IPS DF 4.7 (cell line): ENCODE data around the gene WASL.
A peak's percentile ranks its signal among the peaks of the same experiment; 100 is the strongest.
"Not testable (repeated sequence)": the region's sequence is repeated elsewhere in the genome, so short reads cannot be mapped to it uniquely, and the experiment has no call there.

ENCODE experiments used
- DNase-seq: peaks from one replicate; pipeline ENCODE4 v3.0.0-alpha.2; 2013; ENCODE audit warnings: low spot score; ENCODE audit errors: extremely low read depth

The WASL gene

GRCh38 chr7:123661765-123662164, 87.0 kb downstream of the WASL start:
- DNase-seq: no peak

DNA sequence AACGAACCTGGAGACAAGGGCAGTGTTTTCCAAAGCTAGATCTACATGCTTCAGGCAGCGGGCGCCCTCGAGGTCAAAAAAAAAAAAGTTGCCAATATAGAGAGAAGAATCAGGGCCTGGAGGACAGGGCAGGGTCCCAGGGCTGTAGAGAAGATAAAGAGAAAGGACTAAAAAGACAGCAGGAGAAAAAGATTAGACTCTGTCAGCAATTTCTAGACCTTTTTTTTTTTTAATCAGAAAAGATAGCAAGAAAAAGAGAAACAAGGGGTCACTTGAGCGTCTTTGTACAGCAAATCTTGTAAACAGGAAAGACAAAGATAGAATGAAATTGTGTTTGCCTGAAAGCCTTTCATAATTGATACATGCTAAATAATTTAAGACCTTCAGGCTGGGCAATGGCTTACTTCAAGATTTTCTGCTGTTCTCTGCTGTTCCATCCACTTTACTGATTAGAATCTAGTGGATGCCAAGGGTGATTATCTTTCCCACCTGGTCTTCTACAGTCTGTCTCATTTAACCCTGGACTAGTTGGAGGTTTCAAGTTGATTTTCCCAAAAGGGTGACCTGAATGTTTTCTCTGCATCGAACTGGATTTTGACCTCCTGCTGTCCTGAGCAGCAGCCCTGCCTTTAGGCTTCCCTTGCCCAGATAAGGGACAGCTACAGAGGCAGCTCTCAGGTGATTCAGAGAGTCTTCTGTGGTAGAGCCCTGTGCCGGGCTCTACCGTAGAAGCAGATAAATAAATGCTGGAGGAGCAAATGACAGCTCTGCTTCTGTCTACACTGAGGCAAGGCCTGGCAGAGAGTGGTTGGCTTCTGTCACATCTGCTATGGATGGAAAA, 88.1 kb downstream of the WASL start:
- no peak for DNase-seq

DNA sequence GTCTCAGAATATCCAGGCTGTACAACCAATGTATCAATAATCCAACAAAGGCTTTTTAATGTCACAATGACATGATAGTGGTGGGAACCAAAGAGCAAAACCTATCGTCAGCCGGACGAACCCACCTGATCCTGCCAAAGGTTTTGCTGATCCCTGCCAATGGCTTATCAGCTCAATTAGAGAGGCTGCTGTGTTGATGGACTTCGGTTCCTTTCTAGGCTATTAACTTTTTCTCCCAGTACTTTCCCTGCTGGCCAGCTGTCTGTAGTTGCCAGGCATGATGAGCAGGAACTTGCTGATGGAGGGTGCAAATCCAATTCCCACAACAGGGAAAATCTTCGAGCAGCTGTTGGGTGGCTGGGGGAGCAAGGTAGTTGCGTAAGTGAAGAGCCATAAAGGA, 90.8 kb downstream of the WASL start:
- DNase-seq: no peak

DNA sequence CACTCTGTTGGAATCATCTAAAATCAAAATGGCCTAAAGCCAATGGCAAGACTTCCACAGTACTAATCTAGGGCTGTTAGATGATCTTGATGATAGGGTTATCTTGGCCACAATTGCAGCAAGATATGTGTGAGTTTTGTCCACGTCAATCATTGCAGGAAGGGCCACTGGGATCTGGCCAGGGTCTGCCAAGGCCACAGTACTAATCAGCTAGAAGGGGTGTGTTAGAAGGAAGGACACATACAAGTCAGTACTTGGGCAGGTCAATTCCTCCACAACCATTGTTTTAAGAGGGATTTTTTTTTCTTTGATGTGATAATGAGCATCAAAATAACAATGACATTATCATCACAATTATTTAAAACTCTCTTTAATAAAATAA, 91.5 kb downstream of the WASL start:
- no peak for DNase-seq

GRCh38 chr7:123656544-123657303, 92.1 kb downstream of the WASL start:
- no peak for DNase-seq

- DNase-seq: no peak
Measured at GRCh38 chr7:123655614-123656013, 93.2 kb downstream of the WASL start, which contains the start of gene LMOD2. Gene LMOD2 (plus strand): TSS chr7:123655866. CDS start chr7:123655964, 98 bp downstream.

DNA sequence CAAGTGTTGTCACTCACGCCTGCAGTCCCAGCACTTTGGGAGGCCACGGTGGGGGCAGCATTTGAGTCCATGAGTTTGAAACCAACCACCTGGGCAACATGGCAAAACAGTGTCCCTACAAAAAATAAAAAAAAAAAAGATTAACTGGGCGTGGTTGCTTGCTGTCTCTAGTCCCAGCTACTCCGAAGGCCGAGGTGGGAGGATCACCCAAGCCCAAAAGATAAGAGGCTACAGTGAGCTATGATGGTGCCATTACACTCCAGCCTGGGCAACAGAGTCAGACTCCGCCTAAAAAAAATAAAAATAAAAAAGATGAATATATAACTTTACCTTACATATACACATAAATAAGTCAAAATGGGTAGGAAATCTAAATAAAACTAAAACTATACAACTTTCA, 95.6 kb downstream of the WASL start:
- no peak for DNase-seq

DNA sequence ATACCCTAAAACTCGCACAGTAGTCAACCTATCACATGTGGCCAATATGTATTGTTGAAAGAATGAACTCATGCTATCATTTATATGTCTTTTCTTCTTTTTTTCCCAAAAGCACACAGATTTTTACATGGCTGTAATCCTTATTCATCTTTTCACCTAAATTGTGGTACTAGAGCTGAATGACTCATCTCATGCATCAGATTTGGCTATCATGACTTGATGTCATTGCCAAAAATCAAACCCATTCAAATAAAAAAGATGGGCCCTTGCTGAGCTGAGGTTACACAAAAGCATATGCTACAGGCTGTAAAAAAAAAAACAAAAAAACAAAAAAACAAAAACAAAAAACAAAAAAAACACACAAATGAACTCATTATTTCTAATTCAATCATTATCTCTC, 96.4 kb downstream of the WASL start:
- no peak for DNase-seq

- no peak for DNase-seq
Measured at GRCh38 chr7:123650595-123650994, 98.2 kb downstream of the WASL start.

- no peak for DNase-seq
Measured at GRCh38 chr7:123649964-123650363, 98.8 kb downstream of the WASL start.

DNA sequence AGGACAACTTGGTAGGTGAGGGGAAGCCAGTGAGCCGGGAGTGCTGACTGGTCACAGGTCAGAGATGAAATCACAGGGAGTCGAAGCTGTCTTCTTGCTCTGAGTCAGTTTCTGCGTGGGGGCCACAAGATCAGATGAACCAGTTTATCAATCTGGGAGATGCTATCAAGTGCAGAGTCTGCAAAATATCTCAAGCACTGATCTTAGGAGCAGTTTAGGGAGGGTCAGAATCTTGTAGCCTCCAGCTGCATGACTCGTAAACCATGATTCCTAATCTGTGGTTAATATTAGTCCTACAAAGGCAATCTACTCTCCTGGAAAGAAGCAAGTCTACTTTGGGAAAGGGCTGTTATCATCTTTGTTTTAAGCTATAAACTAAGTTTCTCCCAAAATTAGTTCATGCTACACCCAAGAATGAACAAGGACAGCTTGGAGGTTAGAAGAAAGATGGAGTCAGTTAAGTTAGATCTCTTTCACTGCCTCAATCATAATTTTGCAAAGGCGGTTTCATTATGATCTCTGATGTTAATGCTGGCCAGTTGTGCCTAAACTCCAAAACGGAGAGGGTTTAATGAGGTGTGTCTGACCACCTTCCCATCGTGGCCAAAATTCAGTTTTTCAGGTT, 101.6 kb downstream of the WASL start:
- DNase-seq: no peak

DNA sequence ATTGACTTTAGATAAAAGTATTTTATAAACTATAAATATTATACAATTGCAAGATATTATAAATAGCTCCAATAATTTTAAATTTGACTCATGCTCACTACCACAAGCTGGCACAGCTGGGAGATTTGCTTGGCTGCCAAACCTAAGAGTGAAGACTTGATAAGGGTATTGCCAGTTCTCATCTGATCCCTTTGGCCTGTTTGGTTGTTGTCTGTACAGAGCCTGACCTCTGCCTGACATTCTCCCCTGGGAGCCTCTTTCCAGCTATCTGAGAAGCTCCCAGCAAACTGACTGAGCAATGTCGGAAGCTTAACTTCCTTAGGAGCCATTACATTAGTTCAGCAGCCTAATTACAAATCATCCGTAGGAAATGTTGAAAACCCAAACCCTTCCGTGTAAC, 103.3 kb downstream of the WASL start:
- DNase-seq: no peak

DNA sequence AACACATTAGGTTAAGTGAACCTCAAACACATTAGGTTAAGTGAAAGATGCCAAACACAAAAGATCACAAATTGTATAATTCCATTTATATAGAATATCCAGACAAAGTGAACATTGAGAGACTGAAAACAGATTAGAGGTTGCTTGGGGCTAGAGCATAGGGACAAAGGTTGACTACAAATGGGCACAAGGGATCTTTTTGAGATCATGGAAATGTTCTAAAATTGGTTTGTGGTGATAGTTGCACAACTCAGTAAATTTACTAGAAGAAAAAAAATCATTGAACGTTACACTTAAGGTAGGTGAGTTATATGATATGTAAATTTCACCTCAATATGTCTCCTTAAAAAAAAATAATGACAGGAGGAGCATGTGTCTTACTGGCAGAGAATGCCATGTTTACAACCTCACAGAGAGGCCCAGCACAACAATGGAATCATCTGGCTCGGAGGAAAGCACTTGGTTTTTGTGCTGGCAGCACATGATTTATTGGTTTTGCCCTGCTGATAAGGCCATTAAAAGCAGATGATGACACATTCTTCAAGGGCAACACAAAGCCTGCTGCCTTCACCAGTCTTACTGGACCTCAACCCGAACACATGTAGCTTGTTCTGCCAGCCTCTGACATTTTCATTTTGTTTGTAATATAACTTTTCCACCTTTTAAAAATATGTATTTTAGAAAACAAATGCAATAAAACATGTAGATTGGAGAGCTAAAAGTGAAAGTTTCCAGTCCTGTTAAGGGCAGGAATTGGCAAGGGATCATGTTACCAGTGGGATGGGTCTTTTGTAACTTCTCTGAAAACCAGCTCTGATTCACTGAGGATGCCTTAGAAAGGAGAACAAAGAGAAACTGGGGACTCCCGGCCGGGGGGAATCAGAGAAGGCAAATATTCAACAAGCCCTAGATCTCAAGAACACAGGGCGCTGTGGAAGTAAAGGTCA, 105.0 kb downstream of the WASL start:
- peak; percentile 75 for DNase-seq

DNA sequence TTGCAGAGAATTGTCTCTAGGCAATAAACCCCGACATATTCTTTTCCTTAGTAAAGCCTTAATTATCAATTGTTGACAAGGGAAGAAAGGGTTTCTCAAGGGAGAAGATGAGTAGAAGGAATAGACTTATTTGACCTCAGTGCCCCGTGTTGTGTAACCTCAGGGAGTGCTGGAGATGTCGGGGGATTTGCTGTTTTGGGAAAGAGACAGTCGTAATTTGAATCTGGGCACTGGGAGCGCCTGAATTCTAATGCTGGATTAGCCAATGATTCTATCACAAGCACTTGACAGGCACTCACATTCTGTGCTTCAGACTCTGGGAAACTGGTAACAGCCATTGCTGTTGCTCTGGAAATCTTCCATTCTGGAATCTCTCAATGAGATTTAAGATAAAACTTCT, 106.9 kb downstream of the WASL start:
- DNase-seq: no peak

- DNase-seq: no peak
Measured at GRCh38 chr7:123640583-123640982, 108.2 kb downstream of the WASL start.

DNA sequence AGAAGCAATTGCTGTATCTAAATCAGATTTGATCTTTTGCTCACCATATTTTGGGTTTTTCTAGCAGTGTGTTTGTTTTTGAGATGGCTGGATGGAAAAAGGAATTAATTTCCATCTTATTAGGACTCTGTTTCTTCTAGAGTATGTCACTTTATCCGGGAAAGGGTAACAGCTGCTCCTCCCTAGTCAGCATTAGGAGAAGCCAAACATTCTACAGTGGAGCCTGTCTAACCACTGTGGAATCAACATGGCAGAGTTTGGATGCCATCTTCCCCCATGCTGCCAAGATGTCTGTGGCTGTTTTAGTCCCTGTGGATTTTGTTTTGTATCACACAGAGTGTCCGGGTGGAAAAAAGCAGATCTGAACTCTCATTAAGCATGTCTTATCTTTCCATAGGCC, 109.2 kb downstream of the WASL start:
- DNase-seq: no peak

DNA sequence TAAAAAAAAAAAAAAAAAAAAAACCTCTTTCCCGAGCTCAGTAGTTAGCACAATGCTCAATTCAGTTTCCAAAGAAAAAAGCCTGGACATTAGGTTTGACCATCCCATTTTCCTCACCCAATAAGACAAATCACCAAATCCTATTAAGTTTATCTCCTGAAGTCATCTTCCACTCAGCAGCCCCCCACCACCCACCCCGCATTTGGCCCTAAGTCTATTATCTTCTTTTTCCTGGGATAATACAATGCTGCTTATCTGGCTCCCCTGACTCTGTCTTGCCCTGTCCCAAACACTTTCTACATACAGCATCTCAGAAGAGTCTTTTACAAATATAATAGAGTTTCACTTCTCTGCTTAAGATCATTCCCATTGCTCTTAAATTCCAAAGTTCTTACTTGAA, 110.9 kb downstream of the WASL start:
- DNase-seq: no peak

GRCh38 chr7:123637203-123637602, 111.6 kb downstream of the WASL start:
- no peak for DNase-seq

DNA sequence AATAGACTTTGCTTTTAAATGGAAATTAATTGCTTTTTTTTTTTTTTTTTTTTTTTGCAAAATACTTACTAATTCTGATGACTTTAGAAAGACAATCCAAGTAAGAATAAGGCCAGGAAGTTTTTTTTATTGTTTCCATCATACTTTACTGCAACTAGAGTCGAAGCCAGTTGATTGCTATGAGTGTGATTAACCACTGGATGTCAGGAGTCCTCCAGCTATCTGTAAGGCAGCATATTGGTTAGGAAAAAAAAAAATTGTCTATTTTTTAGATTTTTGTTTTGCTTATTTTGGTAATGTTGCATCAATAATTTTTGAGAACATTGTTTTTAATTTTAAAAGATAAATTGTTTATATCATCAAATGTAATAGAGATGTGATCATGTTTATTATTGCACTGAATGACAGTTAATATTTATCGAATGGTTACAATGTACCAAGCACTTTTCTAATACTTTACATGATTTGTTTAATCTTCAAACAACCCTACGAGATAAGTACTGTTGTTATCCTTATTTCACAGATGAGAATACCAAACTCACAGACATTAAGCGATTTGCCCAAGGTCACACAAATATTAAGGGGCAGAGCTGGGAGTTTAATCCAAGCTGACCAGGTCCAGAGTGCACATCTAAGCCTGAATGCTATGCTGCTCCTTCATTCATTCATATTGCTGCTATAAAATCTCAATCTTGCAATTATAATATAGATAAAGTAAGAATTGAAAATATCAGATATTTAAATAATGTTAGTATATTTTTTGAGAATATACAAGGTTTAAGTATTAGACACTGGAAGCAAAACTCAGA, 113.0 kb downstream of the WASL start:
- no peak for DNase-seq

GRCh38 chr7:123634011-123634573, 114.7 kb downstream of the WASL start:
- DNase-seq: not testable (repeated sequence)
